Uterus (tissue), 2 donors: Measurements from ENCODE around the gene ZC3H13.

Experiments
- POLR2A ChIP-seq, 2 donors: fragments of 450-650 bp; IDR thresholded peaks; one replicate each; pipeline ENCODE4 v1.6.1; 2016; ENCODE audit warnings: antibody characterized with exemption in 2 of 2, mild to moderate bottlenecking in 1 of 2, moderate library complexity in 1 of 2
- TF ChIP-seq, protein P1 (sequence below), 4 experiments: fragments of 200-600 bp in 2 of 4; fragments of 450-650 bp in 2 of 4; sonication (generic) in 2 of 4; IDR thresholded peaks; one replicate each; pipeline ENCODE4 v1.5.1; 2016 to 2019; ENCODE audit warnings: antibody characterized with exemption in 4 of 4, mild to moderate bottlenecking in 2 of 4, moderate library complexity in 1 of 4

DNA sequence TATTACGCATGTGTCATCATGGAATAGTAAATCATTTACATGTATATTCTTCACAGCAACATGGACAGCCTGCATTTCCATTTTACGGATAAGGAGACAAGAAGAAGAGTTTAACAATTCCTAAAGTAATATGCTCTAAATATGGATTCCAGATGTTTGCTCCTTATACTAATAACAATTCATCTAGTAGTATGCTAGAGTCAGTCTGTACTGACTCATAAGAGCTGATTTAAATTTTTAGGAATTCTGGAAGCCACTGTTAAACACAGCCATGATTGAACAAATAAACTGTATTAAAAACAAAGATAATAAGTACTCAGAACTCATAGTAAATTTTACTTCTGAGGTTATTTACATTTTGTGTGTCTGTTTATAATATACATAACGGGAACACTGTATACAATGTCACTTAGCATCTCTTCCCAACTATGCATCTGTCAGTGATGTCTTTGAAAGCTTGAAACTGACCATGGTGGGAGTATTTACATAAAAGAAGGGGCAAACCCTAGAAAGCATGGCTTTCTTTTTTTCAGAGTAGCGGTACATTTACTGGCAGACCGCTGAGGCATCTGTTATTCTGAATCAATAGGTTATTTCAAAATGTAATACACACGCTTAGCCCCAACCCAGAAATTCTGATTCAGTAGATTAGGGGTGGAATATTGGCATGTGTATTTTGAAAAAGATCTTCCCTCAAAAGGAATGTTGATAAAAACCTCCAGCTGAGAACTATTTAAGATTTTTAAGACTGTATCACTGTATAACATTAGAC is 12.9 kb downstream of the ZC3H13 start:
- TF ChIP-seq, protein P1, sequence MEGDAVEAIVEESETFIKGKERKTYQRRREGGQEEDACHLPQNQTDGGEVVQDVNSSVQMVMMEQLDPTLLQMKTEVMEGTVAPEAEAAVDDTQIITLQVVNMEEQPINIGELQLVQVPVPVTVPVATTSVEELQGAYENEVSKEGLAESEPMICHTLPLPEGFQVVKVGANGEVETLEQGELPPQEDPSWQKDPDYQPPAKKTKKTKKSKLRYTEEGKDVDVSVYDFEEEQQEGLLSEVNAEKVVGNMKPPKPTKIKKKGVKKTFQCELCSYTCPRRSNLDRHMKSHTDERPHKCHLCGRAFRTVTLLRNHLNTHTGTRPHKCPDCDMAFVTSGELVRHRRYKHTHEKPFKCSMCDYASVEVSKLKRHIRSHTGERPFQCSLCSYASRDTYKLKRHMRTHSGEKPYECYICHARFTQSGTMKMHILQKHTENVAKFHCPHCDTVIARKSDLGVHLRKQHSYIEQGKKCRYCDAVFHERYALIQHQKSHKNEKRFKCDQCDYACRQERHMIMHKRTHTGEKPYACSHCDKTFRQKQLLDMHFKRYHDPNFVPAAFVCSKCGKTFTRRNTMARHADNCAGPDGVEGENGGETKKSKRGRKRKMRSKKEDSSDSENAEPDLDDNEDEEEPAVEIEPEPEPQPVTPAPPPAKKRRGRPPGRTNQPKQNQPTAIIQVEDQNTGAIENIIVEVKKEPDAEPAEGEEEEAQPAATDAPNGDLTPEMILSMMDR (IDR thresholded peaks at IDR 0.05), result no peak
- no peak for TF ChIP-seq POLR2A (IDR thresholded peaks at IDR 0.05)
